Stimulated activated CD8-positive, alpha-beta memory T cell treated with anti-CD3 and anti-CD28 coated beads, Interleukin-12 subunit alpha, Interleukin-12 subunit beta, amount 100 ng/mL, for 1 hour (primary cell): ENCODE results near the gene RBL1.
"Not testable (repeated sequence)": the region's sequence is repeated elsewhere in the genome, so short reads cannot be mapped to it uniquely, and the experiment has no call there.

Source experiments
- DNase-seq: peaks from one replicate; pipeline ENCODE4 v3.0.0-alpha.2; 2020; ENCODE audit warnings: low read depth

The RBL1 gene, protein sequence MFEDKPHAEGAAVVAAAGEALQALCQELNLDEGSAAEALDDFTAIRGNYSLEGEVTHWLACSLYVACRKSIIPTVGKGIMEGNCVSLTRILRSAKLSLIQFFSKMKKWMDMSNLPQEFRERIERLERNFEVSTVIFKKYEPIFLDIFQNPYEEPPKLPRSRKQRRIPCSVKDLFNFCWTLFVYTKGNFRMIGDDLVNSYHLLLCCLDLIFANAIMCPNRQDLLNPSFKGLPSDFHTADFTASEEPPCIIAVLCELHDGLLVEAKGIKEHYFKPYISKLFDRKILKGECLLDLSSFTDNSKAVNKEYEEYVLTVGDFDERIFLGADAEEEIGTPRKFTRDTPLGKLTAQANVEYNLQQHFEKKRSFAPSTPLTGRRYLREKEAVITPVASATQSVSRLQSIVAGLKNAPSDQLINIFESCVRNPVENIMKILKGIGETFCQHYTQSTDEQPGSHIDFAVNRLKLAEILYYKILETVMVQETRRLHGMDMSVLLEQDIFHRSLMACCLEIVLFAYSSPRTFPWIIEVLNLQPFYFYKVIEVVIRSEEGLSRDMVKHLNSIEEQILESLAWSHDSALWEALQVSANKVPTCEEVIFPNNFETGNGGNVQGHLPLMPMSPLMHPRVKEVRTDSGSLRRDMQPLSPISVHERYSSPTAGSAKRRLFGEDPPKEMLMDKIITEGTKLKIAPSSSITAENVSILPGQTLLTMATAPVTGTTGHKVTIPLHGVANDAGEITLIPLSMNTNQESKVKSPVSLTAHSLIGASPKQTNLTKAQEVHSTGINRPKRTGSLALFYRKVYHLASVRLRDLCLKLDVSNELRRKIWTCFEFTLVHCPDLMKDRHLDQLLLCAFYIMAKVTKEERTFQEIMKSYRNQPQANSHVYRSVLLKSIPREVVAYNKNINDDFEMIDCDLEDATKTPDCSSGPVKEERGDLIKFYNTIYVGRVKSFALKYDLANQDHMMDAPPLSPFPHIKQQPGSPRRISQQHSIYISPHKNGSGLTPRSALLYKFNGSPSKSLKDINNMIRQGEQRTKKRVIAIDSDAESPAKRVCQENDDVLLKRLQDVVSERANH

DNA sequence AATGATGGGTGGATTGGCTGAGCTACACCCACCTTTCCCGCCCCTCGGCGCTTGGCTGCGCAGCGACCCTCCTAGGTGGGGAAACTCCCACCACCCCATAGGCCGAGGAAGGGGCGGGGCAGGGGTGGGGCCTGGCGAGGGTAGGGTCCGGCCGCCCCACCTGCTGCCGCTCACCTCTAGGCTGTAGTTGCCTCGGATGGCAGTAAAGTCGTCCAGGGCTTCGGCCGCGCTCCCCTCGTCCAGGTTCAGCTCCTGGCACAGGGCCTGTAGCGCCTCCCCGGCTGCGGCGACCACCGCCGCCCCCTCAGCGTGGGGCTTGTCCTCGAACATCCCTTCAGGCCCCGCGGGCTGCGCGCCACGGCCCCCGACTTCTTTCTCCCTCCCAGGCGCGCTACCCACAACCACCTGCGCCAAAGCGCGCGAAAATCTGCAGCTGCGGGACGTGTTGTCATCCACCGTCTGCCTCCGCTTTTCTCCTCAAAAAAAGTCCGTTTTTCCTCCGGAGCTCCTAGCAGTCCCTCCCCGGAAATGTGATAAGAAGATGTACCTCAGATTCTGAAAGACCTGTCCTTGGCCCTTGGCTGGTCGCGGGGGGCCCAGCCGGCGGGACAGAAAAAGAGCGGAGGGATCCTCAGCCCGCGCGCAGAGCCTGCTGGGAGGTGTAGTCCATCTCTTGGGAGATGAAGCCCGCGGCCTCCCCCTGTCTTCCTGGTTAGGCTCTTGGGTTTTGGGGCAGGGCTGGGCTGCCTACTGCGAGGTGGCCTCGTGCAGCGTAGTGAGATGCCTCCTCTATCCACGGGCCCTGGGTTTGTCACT, at the start of gene RBL1:
Gene RBL1 (minus strand): TSS at position 399 of the 816 bp plus-strand sequence. CDS start 69 bp downstream, at position 330.
- peak; percentile 71 for DNase-seq

DNA sequence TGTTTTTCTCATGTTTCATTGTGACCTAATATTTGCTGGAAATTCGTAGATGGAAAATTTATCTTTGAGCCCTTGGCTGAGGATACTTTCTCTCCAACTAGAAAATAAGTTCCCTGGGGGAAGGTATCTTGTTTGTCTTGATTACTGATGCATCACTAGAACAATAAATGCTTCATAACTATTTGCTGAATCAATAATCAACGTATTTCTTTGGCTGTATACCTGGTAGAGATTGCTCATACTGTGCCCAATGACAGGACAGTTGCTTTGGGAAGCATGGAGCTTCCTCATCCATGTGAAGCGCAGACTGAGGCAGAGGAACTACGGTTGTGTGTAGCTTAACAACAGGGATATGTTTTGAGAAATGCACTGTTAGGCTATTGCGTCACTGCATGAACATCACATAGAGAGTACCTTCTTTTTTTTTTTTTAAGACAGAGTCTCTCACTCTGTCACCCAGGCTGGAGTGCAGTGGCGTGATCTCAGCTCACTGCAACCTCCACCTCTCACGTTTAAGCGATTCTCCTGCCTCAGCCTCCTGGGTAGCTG, 49.1 kb upstream of the RBL1 start:
- no peak for DNase-seq

DNA sequence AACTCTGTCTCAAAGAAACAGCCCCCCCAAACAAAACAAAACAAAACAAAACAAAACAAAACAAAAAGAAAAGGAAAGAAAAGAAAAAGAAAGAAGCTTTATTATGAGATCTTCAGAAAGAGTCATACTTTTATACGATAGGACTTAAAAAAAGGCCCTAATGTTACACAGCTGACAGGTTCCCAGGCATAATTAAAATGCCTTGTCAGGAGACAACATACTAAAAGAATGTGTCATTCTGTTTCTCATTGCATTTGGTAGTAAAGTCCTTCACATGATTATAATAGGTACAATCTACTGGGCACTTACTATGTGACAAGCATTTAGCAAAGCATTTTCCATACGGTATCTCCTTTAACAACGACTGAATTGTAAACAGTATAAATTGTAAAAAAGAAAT, 46.9 kb upstream of the RBL1 start:
- no peak for DNase-seq

DNA sequence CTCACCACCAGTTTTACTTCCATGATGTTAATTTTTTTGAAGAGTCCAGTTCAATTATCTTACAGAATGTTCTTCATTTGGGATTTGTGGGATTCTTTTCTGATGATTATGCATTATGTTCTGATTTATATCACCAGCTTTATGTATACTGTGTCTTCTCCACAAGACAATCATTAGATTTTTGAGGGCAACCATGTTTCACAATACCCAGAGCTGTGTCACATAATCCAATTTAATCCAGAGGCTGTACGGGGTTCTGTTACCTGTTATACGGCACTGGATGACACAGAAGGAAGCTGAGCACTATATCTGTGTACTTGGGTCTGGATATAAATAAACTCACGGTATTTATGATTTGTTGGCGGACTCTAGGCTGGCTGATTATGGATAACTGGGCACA, 41.8 kb upstream of the RBL1 start:
- no peak for DNase-seq

DNA sequence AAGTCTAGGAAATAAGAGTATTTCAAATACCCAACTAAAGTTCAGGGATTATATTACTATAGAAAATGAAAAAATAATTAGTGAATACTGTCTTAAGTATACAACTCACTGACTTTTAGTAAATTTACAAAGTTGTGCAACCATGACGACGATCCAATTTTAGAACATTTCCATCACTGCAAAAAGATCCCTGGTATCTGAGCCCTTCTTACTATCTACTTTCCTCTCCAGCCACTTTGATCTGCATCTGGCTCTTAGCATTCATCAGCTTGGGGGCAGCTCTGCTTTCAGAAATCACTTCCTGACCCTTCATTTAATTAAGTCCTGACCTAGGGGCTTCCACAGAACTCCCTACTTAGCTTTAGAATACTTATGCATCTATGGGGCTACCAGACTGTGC, 38.2 kb upstream of the RBL1 start:
- no peak for DNase-seq

DNA sequence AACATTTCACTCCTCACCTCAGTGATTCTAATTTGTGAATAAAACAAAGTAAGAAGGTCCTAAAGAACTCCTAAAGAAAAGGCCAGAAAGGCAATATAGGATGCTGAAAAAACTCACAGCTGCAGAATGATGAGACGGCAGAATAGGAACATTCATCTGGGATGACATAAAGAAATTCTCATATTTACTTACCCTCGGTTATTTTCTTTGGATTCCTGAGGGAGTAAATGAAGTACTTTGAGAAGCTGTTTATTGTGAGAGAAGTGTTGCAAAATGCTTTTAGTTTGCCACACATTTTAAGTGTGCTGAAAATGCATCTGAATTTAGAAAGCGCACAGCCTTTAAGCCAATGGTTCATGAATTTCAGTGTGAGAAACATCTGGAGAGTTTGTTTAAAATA, 35.7 kb upstream of the RBL1 start:
- no peak for DNase-seq

DNA sequence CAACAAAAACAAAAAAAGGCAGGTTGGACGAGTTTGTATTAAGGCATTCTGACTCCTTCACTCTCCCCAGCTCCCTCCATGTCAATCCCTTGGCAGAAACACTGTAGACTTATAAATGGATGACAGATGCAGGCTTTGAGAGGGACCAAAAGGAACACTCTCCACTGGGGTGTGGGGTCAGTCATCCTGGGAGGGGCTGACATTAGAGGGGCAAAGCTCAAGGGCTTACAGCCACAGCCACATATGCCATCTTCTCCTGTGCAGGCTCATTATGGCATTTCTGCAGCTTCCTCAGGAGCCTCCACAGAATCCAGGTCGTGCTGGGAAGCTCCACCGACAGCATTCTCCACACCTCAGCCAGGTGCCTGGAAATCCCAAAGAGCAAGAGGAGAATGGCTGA, 33.0 kb upstream of the RBL1 start:
- DNase-seq = no peak

DNA sequence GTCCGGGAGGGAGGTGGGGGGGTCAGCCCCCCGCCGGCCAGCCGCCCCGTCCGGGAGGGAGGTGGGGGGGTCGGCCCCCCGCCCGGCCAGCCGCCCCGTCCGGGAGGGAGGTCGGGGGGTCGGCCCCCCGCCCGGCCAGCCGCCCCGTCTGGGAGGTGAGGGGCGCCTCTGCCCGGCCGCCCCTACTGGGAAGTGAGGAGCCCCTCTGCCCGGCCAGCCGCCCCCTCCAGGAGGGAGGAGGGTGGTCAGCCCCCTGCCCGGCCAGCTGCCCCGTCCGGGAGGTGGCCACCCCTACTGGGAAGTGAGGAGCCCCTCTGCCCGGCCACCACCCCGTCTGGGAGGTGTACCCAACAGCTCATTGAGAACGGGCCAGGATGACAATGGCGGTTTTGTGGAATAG, 30.5 kb upstream of the RBL1 start:
- DNase-seq = not testable (repeated sequence)

DNA sequence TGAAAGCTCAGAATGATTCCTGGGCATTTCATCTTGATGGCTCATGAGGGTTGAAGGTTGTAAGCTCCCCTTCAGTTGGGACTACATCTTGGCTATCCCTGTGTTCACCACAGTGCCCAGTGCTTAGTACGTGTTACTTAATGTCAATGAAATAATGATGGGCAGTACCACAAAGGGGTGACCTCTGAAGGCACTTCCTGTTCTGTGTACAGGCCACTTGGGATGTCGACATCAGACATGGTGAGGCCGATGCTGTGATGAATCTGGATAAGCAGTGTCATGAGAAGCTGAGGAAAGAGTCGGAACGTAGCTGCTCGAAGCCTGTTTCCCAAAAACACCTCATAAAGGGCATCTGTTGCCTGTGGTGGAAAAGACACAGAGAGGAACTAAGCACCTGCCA, 27.6 kb upstream of the RBL1 start:
- no peak for DNase-seq

DNA sequence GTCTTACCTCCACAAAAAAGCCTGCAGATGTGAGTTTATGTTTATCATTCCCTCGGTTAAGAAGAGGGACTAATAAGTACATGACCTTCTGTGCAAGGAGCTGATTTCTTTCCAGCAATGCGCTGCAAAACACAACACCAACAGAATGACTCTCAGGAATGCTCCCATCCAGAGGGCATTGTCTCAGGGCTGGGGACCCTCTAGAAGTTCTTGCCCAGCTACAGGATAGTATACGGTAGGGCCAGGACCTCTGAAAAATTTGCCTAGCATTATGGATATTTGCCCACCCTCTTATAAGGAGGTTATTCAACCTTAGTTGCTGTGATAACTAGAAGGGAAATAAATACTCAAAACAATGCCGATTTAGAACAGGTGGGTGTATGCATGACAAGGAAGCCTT, 24.7 kb upstream of the RBL1 start:
- no peak for DNase-seq

DNA sequence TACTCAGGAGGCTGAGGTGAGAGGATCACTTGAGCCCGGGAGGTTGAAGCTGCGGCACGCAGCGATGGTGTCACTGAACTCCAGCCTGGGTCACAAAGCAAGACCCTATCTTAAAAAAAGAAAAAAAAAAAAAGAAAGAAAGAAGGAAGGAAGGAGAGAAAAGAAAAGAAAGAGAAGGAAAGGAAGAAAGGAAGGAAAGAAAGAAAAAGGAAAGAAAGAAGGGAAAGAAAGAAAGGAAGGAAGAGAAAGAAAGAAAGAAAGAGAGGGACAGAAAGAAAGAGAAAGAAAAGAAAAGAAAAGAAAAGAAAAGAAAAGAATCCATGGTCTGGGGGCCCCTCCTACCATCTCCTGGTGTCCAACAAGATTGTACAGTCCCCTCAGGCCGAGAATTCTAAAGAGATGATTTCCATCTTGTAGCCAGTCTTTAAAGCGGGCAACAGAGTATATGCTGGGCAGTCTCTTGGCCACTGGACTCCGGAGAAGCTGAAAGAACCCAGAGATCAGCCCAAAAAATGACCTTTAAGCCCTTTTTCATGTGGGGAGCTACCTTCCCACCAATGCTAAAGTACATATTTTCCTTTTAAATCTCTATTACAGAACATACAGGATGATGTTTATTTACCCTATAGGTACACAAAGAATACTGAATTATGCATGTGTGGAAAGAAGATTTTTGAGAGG, 23.7 kb upstream of the RBL1 start:
- no peak for DNase-seq

DNA sequence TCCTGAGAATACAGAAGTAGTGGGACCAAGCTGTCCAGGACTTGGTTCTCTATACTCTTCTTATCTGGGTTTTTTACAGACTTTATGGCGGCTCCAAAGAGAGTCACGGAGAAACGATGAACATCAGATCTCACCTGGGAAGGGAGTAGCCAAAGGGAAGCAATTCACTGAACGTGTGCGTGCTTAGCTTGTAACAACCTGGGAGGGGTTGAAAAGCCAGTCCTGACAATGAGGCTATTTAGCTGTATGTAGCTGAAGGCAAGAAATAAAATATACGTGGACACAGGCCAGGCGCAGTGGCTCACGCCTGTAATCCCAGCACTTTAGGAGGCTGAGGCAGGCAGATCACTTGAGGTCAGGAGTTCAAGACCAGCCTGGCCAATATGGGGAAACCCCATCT, 18.2 kb upstream of the RBL1 start:
- no peak for DNase-seq

DNA sequence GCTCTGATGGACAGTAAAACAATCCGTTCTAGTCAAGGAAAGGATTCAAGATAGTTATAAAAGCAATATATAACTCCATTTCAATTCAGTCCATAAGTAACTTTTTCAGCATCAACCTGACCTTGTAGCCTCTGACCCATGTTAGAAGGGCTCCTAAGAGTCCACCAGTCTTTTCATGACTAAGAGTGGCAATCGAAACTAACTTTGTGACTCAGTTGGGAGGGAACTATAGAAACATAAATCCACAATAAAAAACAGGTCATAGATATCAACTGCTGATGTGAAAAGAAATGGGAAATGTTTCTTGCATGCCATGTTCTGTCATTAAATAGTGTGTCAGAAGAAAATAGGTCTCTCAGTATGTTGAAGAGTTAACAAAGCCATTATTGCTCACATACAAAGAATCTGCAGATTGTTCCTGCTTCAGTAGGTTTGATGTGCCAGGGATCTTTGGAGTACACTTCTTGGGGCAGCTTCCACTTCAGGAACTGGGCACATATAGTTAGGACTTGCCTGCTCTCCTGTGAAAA, 16.2 kb upstream of the RBL1 start:
- DNase-seq = no peak

DNA sequence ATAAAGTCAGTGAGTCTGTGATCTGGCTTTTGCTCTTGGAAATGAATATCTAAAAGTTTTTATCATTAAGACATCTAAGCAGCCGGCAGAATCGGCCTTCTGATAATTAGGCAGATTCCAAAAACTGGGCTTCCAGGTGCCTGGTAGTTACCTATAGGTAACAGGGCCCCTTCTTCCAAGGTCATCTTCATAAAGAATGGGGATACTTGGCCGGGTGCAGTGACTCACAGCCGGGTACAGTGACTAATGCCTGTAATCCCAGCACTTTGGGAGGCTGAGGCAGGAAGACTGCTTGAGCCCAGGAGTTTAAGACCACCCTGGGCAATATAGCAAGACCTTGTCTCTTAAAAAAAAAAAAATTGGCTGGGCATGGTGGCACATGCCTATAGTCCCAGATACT, 12.9 kb upstream of the RBL1 start:
- no peak for DNase-seq

DNA sequence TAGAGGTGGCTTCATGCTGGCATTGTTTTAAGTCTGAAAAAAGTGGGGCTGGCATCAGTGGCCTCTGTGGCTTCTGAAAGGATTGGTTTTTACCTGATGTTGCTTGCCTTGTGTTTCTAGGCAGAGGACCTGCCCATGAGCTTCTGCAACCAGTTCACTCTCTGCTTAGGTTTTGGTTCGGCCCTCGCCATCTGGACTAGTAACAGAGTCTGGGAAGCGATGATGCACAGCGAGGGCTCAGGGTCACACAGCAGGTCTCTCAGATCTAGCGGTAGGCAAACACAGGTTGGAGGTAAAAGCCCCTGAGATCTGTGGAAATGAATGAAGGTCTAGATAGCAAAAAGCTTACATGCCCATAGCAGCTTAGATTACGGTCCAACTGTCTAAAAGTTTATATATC, 6.8 kb upstream of the RBL1 start:
- DNase-seq = no peak

DNA sequence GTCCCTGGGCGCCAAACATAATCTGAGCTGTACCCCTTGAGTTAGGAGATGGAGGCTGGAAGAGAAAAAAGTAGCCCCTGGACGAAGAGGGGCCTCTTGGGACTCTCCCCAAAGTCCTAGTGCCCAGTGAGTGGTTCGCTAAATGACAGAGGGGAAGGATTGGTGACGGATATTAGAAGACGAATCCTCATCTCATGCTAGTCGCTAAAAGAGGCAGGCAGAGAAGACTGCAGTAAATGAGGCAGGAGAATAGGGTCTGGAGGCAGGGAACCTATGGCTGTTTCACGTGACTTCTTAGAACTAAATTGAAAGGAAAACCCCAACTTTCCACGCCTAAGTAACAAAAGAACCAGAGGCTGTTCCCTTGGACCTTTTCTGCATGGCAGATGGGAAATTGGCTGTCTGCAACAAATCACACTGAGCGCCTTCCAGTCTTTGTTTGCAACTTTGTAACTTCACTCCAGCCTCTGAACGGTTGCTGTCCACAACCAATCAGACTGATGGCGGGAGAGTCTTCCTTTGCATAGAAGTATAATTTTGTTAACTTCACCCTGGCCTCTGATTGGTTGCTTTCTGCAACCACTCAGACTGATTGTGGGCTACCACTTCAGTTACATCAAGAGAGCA, 731 bp upstream of the RBL1 start:
- no peak for DNase-seq

DNA sequence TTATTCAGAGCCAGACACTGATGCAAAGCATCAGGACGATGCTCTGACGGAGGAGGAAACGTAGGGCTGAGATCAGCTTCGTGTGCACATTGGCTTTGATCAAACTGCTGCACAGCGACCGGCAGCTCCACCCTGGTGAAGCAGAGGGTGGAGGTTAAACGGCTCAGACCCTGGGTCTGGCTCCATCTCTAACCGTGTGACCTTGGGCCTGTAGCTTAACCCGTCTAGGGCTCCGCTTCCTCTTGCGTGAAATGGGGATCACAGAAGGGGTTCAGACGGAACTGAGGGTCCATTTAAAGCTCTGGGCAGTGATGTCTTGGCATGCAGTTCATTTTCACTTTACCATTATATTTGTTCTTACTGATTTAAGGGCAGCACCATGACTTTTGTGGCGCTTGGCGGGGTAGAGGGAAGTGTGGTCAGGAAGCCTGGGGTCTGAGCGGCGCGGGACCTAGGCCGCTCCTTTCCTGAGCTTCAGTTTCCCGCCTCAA, 644 bp downstream of the RBL1 start:
- DNase-seq = peak; percentile 11

DNA sequence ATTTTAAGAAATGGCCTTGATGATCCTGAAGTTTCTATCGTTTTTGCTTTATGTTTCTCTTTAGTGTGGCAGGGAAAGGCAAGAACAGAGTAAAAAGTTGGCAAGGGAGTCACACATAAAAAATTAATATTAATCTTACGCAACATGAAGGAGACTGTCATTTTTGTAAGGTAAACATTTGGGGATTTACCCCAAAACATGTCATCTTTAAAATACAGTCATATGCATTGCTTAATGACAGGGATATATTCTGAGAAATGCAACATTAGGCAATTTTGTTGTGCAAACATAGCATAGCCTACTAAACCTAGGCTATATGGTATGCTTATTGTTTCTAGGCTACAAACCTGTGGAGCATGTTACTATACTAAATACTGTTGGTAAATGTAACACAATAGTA, 5.4 kb downstream of the RBL1 start:
- DNase-seq = no peak

DNA sequence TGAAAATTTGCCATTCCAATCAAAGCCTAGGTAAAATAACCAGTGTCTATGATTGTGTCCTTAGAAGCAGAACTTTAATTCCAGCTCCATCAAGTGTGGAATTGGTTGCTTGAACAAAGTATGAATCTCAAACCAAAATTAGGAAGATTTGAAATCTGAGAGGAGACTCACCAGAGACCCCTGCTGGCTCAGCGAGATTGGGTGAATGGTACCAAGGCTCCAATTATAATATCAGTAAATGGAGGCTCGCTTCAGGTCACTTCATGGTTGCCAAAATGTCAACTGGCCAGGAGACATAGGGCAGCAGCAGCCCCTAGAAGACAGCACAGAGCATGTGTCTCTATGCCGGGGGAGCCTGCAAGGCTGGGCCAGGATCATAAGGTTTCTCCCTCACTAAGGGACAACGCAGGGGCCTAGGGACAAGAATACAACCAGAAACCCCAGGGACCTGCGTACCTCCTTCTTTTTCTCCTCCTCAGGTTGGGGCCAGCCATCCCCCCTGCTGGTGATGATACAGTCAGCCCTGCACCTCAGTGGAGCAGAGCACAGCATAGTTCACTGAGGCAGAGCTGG, 14.0 kb downstream of the RBL1 start:
- DNase-seq = peak; percentile 27

DNA sequence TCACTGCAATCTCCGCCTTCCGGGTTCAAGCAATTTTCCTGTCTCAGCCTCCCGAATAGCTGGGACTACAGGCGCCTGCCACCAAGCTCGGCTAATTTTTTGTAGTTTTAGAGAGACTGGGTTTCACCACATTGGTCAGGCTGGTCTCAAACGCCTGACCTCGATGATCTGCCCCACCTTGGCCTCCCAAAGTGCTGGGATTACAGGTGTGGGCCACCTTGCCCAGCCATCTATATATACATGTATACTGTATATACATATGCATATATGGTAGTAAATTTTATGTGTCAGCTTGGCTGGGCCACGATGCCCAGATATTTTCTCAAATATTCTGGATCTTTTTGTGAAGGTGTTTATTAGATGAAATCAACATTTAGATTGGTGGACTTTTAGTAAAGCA, 18.8 kb downstream of the RBL1 start:
- no peak for DNase-seq
